Fibroblast of the aortic adventitia (primary cell): ENCODE data around the gene PSME3. TPM values are rescaled to one million over a fixed set of nuclear protein-coding genes. Genes with fewer than 3 reads are reported as not detected.

ENCODE experiments used
- DNase-seq: peaks from one replicate; pipeline ENCODE4 v3.0.0-alpha.2; 2010; ENCODE audit warnings: low read depth
- H3K4me3 ChIP-seq: 2 replicates; pipeline ENCODE4 v1.5.1; 2011; ENCODE audit warnings: low read depth, mild to moderate bottlenecking, control low read depth, low read length, moderate library complexity
- CTCF ChIP-seq: IDR thresholded peaks from 2 replicates; pipeline ENCODE4 v1.5.1; 2011; ENCODE audit warnings: mild to moderate bottlenecking, low read length, control low read depth, inconsistent platforms; ENCODE audit not compliant: insufficient read depth
- total RNA-seq: library from RNA; depleted of rRNA; stranded (reverse); fragments of >200 nt; gene quantifications from 2 replicates; pipeline ENCODE4 v1.2.3, GENCODE V29; 2012; ENCODE audit warnings: low replicate concordance

PSME3 gene
- total RNA-seq, 1 donor: 101 TPM

GRCh38 chr17:42845556-42845917 is 12.3 kb downstream of the PSME3 start:
- no peak for TF ChIP-seq CTCF
- DNase-seq: no peak
- no peak overlapping the region for H3K4me3 ChIP-seq

GRCh38 chr17:42845918-42846593 is 12.9 kb downstream of the PSME3 start:
- TF ChIP-seq CTCF: no peak
- DNase-seq: no peak
- H3K4me3 ChIP-seq: no peak overlapping the region

GRCh38 chr17:42846594-42847280 is 13.5 kb downstream of the PSME3 start:
- TF ChIP-seq CTCF: no peak
- no peak overlapping the region for H3K4me3 ChIP-seq
- DNase-seq: peak; percentile 41

- H3K4me3 ChIP-seq: no peak overlapping the region
- TF ChIP-seq CTCF: no peak
- DNase-seq: no peak
Measured at GRCh38 chr17:42848093-42848492, 14.9 kb downstream of the PSME3 start.

- TF ChIP-seq CTCF: no peak
- no peak for DNase-seq
- H3K4me3 ChIP-seq: no peak overlapping the region
Measured at GRCh38 chr17:42849031-42849430, 15.8 kb downstream of the PSME3 start.

GRCh38 chr17:42849451-42850181 is 16.4 kb downstream of the PSME3 start:
- no peak overlapping the region for H3K4me3 ChIP-seq
- DNase-seq: no peak

More at GRCh38 chr17:42849451-42850181, 16.4 kb downstream of the PSME3 start:
- no peak for TF ChIP-seq CTCF
